Activated T-helper 1 cell treated with anti-CD3 and anti-CD28 coated beads, Interleukin-12 subunit alpha, Interleukin-12 subunit beta, Interleukin-2, Interleukin-4 antibody, amounts not matched to agents 30 ng/mL and 10 ng/mL and 1 ng/mL, durations not matched to agents 14 hours and 24 hours and 36 hours (primary cell): Measurements from ENCODE around the gene ERAS. TPM values are rescaled to one million over a fixed set of nuclear protein-coding genes. Genes with fewer than 3 reads are reported as not detected.
"Not testable (repeated sequence)": the region's sequence is repeated elsewhere in the genome, so short reads cannot be mapped to it uniquely, and the experiment has no call there.

Experiments used
- DNase-seq: peaks from one replicate; pipeline ENCODE4 v3.0.0; 2021; ENCODE audit warnings: low spot score
- H3K27ac Mint-ChIP-seq: one replicate; pipeline ENCODE4 v1.8.0; 2021; ENCODE audit warnings: mild to moderate bottlenecking, mixed read lengths
- H3K27me3 Mint-ChIP-seq: one replicate; pipeline ENCODE4 v1.8.0; 2022; ENCODE audit warnings: mild to moderate bottlenecking, moderate library complexity, mixed read lengths; ENCODE audit not compliant: insufficient read depth
- H3K36me3 Mint-ChIP-seq: one replicate; pipeline ENCODE4 v1.8.0; 2021; ENCODE audit warnings: low read depth, mixed read lengths
- H3K4me1 Mint-ChIP-seq: one replicate; pipeline ENCODE4 v1.8.0; 2021; ENCODE audit warnings: low read depth, mixed read lengths
- H3K4me3 Mint-ChIP-seq: one replicate; pipeline ENCODE4 v1.8.0; 2021; ENCODE audit warnings: mild to moderate bottlenecking, moderate library complexity, mixed read lengths
- H3K9me3 Mint-ChIP-seq: one replicate; pipeline ENCODE4 v1.8.0; 2021; ENCODE audit warnings: mixed read lengths
- intact Hi-C: fragments of 100-400 bp; cut with micrococcal nuclease; formaldehyde crosslinking; loops from one replicate; pipeline ENCODE4 v1.15.1; 2024
- total RNA-seq: library from RNA; stranded (reverse); gene quantifications from 2 replicates; pipeline ENCODE4 v1.2.3, GENCODE V29; 2022

The ERAS gene
- total RNA-seq, 1 donor from 2014 or later = not detected

DNA sequence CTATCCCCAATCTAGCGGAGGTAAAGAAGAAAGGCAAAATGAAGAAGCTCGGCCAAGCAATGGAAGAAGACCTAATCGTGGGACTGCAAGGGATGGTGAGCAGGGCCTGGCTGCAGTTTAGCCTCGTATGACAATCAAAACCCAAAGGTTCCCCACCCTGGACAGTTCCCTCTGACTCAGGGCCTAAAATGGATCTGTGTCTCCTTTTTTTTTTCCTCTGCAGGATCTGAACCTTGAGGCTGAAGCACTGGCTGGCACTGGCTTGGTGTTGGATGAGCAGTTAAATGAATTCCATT, 23.5 kb upstream of the ERAS start:
- intact Hi-C loops = loop anchor here (1.0 to 10.0 kb wide), 14 partner anchors 66 to 1148 kb away; partner anchors contain the start of genes EBP, ELK1, GPKOW and GRIPAP1
- H3K27me3 Mint-ChIP-seq = no peaks in the 10 kb centered on the region
- peaks cover 12% of the 10 kb centered on the region for H3K36me3 Mint-ChIP-seq
- H3K27ac Mint-ChIP-seq = peak overlapping the region; percentile 98
- H3K4me3 Mint-ChIP-seq = peak overlapping the region; percentile 91
- no peaks in the 10 kb centered on the region for H3K9me3 Mint-ChIP-seq
- H3K4me1 Mint-ChIP-seq = peaks cover 17% of the 10 kb centered on the region
- no peak for DNase-seq

DNA sequence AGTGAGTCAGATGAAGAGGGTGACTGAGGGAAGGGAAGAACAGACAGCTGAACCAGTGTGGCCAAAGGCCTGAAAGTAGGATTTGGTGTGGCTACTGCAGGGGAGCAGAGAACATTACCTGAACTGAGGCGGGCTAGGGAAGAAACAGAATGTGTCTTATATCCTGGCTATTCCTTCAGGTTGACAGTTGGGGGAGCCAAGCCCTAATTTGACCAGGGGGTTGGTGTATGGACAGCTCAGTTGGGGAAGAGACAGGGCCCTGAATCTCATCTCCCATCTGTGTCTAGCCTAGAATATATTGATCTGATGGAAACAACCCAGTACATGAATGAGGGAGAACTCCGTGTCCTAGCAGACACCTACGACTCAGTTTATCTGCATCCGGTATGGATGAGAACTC, 20.2 kb upstream of the ERAS start:
- Mint-ChIP-seq H3K27me3 (no peaks in the 10 kb centered on the region), H3K4me3 (no peak overlapping the region), H3K9me3 (no peaks in the 10 kb centered on the region), H3K36me3 (peaks cover 14% of the 10 kb centered on the region), H3K4me1 (peaks cover 5% of the 10 kb centered on the region), H3K27ac (peak overlapping the region; percentile 55)
- intact Hi-C loops = loop anchor here (10.0 kb wide), 1 partner anchor 1151 kb away; the partner anchor contains the start of genes ELK1 and UXT
- no peak for DNase-seq

DNA sequence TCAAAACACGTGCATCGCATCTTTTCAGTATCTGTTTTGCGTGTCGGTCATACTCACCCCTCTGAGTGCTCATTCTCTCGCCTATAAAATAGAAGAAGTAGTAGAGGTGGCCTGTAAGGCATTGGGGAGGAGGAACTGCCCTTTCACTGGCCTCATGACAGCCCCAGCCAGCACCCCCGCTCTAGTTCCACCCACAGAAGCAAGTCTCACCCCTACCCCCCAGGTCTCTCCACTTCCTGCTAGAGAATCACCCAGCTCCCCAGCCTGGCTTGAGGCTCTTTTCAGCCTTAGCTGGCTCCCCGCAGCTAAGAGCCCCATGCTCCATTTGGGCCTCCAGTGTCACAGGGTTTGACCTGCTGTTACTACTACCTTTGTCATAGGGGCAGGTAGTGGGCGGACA, 12.7 kb upstream of the ERAS start:
- Mint-ChIP-seq H3K4me1 (no peaks in the 10 kb centered on the region), H3K27me3 (no peaks in the 10 kb centered on the region), H3K9me3 (no peaks in the 10 kb centered on the region), H3K27ac (peak overlapping the region; percentile 56), H3K4me3 (no peak overlapping the region), H3K36me3 (peaks cover 5% of the 10 kb centered on the region)
- intact Hi-C loops = no loop called here
- DNase-seq = no peak

DNA sequence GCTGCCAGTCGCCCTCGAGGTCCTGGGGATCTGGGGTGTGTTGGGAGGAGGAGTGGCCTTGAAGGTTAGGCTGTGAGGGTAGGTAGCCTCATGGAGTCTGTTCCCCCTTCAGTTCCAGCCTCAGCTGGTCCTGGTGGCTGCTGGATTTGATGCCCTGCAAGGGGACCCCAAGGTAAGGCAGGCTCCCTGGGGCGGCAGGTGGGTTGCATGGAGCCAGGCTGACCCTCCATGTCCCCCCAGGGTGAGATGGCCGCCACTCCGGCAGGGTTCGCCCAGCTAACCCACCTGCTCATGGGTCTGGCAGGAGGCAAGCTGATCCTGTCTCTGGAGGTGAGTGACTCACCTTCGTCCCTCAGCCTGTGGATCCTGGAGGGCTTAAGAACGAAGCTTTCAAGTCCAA, 11.6 kb upstream of the ERAS start:
- no peaks in the 10 kb centered on the region for H3K9me3 Mint-ChIP-seq
- no peaks in the 10 kb centered on the region for H3K4me1 Mint-ChIP-seq
- no peaks in the 10 kb centered on the region for H3K27me3 Mint-ChIP-seq
- intact Hi-C loops = no loop called here
- no peak overlapping the region for H3K4me3 Mint-ChIP-seq
- DNase-seq = no peak
- no peak overlapping the region for H3K27ac Mint-ChIP-seq
- peaks cover 6% of the 10 kb centered on the region for H3K36me3 Mint-ChIP-seq

DNA sequence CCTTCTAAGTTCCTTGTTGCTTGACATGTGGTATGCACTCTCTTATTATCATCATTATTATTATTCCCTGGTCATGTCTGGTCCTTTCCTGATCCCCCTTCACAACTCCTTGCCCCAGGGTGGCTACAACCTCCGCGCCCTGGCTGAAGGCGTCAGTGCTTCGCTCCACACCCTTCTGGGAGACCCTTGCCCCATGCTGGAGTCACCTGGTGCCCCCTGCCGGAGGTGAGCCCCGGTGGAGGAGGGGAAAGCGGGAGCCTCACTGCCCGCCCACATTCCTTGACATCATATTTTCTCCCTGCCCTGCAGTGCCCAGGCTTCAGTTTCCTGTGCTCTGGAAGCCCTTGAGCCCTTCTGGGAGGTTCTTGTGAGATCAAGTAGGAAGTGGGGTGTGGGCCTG, 11.0 kb upstream of the ERAS start:
- H3K9me3 Mint-ChIP-seq = no peaks in the 10 kb centered on the region
- H3K4me3 Mint-ChIP-seq = no peak overlapping the region
- no peaks in the 10 kb centered on the region for H3K27me3 Mint-ChIP-seq
- H3K36me3 Mint-ChIP-seq = peaks cover 7% of the 10 kb centered on the region
- intact Hi-C loops = no loop called here
- no peak overlapping the region for H3K27ac Mint-ChIP-seq
- no peaks in the 10 kb centered on the region for H3K4me1 Mint-ChIP-seq
- no peak for DNase-seq

DNA sequence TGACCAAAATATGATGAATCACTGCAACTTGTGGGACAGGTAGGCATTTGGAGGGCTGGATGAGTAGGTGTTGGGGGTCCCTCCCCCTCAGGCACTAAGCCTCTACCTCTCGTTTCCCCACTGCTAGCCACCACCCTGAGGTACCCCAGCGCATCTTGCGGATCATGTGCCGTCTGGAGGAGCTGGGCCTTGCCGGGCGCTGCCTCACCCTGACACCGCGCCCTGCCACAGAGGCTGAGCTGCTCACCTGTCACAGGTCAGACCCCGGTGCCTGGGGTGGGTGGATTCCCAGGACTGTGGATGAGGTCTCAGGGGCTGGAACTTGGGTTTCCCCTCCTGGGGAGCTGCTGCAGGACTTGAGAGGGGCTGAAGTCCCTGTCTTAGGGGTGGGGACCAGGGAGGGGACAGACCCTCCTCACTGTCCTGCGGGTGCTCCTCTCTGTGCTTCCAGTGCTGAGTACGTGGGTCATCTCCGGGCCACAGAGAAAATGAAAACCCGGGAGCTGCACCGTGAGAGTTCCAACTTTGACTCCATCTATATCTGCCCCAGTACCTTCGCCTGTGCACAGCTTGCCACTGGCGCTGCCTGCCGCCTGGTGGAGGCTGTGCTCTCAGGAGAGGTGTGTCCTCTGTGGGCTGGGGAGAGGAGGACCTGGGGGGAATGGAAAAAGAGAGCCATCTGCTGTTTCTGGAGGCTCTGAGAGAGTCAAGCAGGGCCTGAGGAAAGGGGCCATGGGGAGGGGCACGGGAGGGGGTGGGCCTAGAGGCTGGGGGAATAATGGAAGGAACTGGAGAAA, 10.1 kb upstream of the ERAS start:
- no peak overlapping the region for H3K27ac Mint-ChIP-seq
- peaks cover 6% of the 10 kb centered on the region for H3K36me3 Mint-ChIP-seq
- intact Hi-C loops = no loop called here
- H3K9me3 Mint-ChIP-seq = no peaks in the 10 kb centered on the region
- H3K4me3 Mint-ChIP-seq = no peak overlapping the region
- no peaks in the 10 kb centered on the region for H3K4me1 Mint-ChIP-seq
- DNase-seq = no peak
- no peaks in the 10 kb centered on the region for H3K27me3 Mint-ChIP-seq

DNA sequence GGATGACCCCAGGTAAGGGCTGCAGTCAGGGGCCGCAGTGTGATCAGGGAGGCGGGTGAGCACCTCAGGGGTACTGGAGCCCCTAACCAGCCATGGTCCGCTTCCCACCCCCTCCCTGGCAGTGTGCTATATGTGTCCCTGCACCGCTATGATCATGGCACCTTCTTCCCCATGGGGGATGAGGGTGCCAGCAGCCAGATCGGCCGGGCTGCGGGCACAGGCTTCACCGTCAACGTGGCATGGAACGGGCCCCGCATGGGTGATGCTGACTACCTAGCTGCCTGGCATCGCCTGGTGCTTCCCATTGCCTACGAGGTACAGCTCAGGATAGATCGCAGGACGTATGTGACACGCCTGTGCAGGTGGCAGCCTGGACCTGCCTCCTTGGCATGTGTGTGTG, 8.2 kb upstream of the ERAS start:
- no peak overlapping the region for H3K27ac Mint-ChIP-seq
- H3K27me3 Mint-ChIP-seq = no peaks in the 10 kb centered on the region
- H3K36me3 Mint-ChIP-seq = peaks cover 2% of the 10 kb centered on the region
- intact Hi-C loops = no loop called here
- H3K4me1 Mint-ChIP-seq = no peaks in the 10 kb centered on the region
- no peak for DNase-seq
- no peaks in the 10 kb centered on the region for H3K9me3 Mint-ChIP-seq
- no peak overlapping the region for H3K4me3 Mint-ChIP-seq

DNA sequence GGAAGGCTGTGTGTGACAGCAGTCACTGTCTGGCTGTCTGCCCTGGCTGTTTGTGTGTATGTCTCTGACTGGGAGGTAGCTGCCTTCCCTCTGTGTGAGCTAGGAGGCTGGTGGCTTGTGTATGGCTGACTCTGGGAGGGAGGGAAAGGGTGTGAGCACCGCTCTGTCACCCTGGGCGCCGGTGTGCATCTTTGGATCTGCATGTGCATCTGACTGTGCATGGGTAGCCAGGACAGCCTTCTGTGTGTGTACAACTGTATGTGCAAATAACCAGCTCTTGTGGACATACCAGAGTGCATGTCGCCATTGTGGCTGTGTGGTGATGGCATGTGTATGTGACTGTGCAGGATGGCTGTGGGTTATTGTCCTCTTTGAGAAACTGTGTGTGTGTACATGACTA, 7.4 kb upstream of the ERAS start:
- intact Hi-C loops = no loop called here
- H3K4me1 Mint-ChIP-seq = no peaks in the 10 kb centered on the region
- DNase-seq = no peak
- H3K27ac Mint-ChIP-seq = no peak overlapping the region
- no peak overlapping the region for H3K4me3 Mint-ChIP-seq
- H3K27me3 Mint-ChIP-seq = no peaks in the 10 kb centered on the region
- H3K36me3 Mint-ChIP-seq = peaks cover 2% of the 10 kb centered on the region
- no peaks in the 10 kb centered on the region for H3K9me3 Mint-ChIP-seq

DNA sequence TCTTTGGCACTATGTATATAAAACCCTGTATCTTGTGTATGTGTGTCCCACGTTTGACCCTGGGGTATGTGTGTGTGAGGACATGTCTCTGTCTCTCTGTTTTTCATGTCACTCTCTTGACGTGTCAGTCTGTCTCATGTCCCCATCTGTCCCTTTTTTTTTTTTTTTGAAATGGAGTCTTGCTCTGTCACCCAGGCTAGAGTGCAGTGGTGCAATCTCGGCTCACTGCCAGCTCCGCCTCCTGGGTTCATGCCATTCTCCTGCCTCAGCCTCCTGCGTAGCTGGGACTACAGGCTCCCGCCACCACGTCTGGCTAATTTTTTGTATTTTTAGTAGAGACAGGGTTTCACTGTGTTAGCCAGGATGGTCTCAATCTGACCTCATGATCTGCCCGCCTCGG, 6.9 kb upstream of the ERAS start:
- DNase-seq, H3K27me3 Mint-ChIP-seq, H3K27ac Mint-ChIP-seq, H3K4me3 Mint-ChIP-seq, H3K9me3 Mint-ChIP-seq, H3K4me1 Mint-ChIP-seq, intact Hi-C loops, H3K36me3 Mint-ChIP-seq: not testable (repeated sequence)

DNA sequence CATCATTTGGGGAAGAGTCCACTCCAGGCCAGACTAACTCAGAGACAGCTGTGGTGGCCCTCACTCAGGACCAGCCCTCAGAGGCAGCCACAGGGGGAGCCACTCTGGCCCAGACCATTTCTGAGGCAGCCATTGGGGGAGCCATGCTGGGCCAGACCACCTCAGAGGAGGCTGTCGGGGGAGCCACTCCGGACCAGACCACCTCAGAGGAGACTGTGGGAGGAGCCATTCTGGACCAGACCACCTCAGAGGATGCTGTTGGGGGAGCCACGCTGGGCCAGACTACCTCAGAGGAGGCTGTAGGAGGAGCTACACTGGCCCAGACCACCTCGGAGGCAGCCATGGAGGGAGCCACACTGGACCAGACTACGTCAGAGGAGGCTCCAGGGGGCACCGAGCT, 3.3 kb upstream of the ERAS start:
- no peaks in the 10 kb centered on the region for H3K9me3 Mint-ChIP-seq
- H3K36me3 Mint-ChIP-seq = peaks cover 10% of the 10 kb centered on the region
- intact Hi-C loops = no loop called here
- H3K4me1 Mint-ChIP-seq = no peaks in the 10 kb centered on the region
- H3K27me3 Mint-ChIP-seq = peaks cover 4% of the 10 kb centered on the region
- no peak overlapping the region for H3K4me3 Mint-ChIP-seq
- H3K27ac Mint-ChIP-seq = no peak overlapping the region
- no peak for DNase-seq

DNA sequence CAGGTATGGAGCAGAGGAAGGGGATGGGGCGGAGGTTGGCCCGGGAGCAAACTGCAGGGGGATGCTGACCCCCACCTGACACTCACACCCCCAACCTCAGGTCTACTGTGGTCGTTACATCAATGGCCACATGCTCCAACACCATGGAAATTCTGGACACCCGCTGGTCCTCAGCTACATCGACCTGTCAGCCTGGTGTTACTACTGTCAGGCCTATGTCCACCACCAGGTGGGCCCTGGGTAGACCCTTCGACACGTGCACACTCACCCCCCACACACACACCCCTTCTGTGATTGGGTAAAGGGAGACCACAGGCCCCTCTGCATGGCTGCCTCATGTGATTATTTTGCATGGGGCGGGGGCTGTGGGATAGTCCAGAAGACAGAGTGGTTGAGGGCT, 2.2 kb upstream of the ERAS start:
- intact Hi-C loops = no loop called here
- Mint-ChIP-seq H3K9me3 (no peaks in the 10 kb centered on the region), H3K27ac (no peak overlapping the region), H3K4me1 (no peaks in the 10 kb centered on the region), H3K27me3 (peaks cover 10% of the 10 kb centered on the region), H3K36me3 (peaks cover 10% of the 10 kb centered on the region), H3K4me3 (no peak overlapping the region)
- no peak for DNase-seq

DNA sequence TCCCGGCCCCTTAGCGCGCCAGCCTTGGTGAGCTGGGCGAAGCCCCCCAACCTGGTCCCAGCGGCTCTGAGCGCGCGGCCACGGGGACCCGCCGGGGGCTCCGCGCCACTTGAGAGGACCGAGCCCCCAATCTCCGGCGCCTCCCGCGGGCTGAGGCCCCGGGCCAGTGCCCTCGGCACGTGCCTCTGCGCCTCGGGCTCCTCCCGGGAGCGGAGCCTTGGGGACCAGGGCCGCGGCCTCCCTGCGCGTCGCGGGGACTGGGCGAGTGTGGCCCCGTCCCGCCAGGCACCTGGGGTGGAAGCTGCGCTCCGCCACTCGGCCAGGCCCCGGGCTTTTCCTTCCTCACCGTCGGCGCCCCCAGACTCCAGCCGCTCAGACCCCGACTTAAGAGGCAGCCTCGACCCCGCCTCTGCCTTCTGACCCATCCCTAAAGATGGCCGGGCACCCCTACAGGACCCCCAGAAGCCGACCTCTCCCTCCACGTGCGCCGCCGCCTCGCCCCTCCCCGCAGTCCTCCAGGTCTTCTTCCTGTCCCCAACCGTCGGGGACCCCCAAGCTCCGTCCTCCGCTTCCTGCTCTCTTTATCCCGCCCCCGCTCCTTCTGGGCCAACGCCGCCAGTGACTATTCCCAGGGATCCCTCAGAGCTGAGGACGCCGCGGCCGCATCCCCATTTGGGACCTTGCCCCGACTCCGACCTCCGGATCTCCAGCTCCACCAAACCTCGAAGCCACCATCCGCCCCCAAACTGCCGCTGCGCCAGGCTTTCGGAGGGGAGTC, 752 bp downstream of the ERAS start:
- Mint-ChIP-seq H3K4me3 (no peak overlapping the region), H3K36me3 (peaks cover 10% of the 10 kb centered on the region), H3K27me3 (peaks cover 17% of the 10 kb centered on the region), H3K9me3 (no peaks in the 10 kb centered on the region), H3K27ac (no peak overlapping the region), H3K4me1 (no peaks in the 10 kb centered on the region)
- intact Hi-C loops = no loop called here
- DNase-seq = no peak

DNA sequence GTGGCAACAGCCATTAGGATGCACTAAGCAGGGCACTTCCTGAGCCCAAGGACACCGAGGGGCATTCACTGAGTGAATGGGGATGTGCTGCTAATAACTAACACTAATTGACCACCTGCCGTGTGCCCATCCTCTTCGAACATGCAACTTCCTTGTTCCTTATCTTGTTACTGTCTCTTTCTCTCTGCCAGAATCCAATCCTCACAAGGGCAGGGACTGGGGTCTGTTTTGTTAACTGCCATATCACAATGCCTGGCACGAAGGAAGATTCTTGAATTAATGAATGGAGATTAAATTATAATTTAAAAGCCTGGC, 1.3 kb downstream of the ERAS start:
- no peaks in the 10 kb centered on the region for H3K9me3 Mint-ChIP-seq
- DNase-seq = no peak
- intact Hi-C loops = no loop called here
- H3K4me3 Mint-ChIP-seq = no peak overlapping the region
- H3K27me3 Mint-ChIP-seq = peaks cover 19% of the 10 kb centered on the region
- H3K4me1 Mint-ChIP-seq = no peaks in the 10 kb centered on the region
- H3K36me3 Mint-ChIP-seq = peaks cover 10% of the 10 kb centered on the region
- H3K27ac Mint-ChIP-seq = no peak overlapping the region
